GM23338 (cell line): ENCODE measurements around the gene ALPL. TPM values are rescaled to one million over a fixed set of nuclear protein-coding genes. Genes with fewer than 3 reads are reported as not detected.

Source experiments
- ATAC-seq: fragments of 200-7000 bp; cut with Tn5 transposase; 3 replicates; pipeline ENCODE4 v1.9.1; 2020
- DNase-seq: peaks from one replicate; pipeline ENCODE4 v3.0.0-alpha.2; 2015; ENCODE audit warnings: low spot score
- H2AFZ ChIP-seq: fragments of 200-600 bp; sonication (generic); 2 replicates; pipeline ENCODE4 v1.8.0; 2016; ENCODE audit warnings: antibody characterized with exemption, mild to moderate bottlenecking, moderate library complexity
- H3F3A ChIP-seq: fragments of 200-600 bp; sonication (generic); replicated peaks from 2 replicates; pipeline ENCODE4 v1.8.0; 2017; ENCODE audit warnings: antibody characterized with exemption, mixed run types, low read depth
- H3K27ac ChIP-seq: fragments of 200-600 bp; sonication (generic); 2 replicates; pipeline ENCODE4 v1.6.1; 2016; ENCODE audit warnings: low read depth
- H3K27me3 ChIP-seq: fragments of 200-600 bp; sonication (generic); 2 replicates; pipeline ENCODE4 v1.8.0; 2016; ENCODE audit warnings: mild to moderate bottlenecking, mixed run types, moderate library complexity; ENCODE audit not compliant: insufficient read depth
- H3K36me3 ChIP-seq: fragments of 200-600 bp; sonication (generic); 2 replicates; pipeline ENCODE4 v1.8.0; 2016; ENCODE audit warnings: mild to moderate bottlenecking; ENCODE audit not compliant: insufficient read depth
- H3K4me1 ChIP-seq: fragments of 200-600 bp; sonication (generic); 2 replicates; pipeline ENCODE4 v1.8.0; 2016; ENCODE audit warnings: mild to moderate bottlenecking, moderate library complexity; ENCODE audit not compliant: insufficient read depth
- H3K4me2 ChIP-seq: fragments of 200-600 bp; sonication (generic); 2 replicates; pipeline ENCODE4 v1.7.1; 2017; ENCODE audit warnings: mixed run types
- H3K4me3 ChIP-seq: fragments of 200-600 bp; sonication (generic); 2 replicates; pipeline ENCODE4 v1.6.1; 2016; ENCODE audit warnings: mixed run types
- H3K79me2 ChIP-seq: fragments of 200-600 bp; sonication (generic); replicated peaks from 2 replicates; pipeline ENCODE4 v1.8.0; 2017; ENCODE audit warnings: mild to moderate bottlenecking; ENCODE audit not compliant: insufficient read depth
- H3K9me2 ChIP-seq: fragments of 200-600 bp; sonication (generic); 2 replicates; pipeline ENCODE4 v1.8.0; 2017; ENCODE audit not compliant: insufficient read depth
- H4K20me1 ChIP-seq: fragments of 200-600 bp; sonication (generic); replicated peaks from 2 replicates; pipeline ENCODE4 v1.8.0; 2017; ENCODE audit warnings: mild to moderate bottlenecking; ENCODE audit not compliant: insufficient read depth
- H3K27ac Mint-ChIP-seq: 2 replicates; pipeline ENCODE4 v1.8.0; 2020; ENCODE audit warnings: inconsistent platforms, mild to moderate bottlenecking, moderate library complexity, mixed read lengths
- H3K27me3 Mint-ChIP-seq: 3 replicates; pipeline ENCODE4 v1.8.0; 2022; ENCODE audit warnings: low read depth, mild to moderate bottlenecking, moderate library complexity, mixed read lengths, inconsistent platforms; ENCODE audit not compliant: insufficient read depth, poor library complexity
- H3K36me3 Mint-ChIP-seq: 3 replicates; pipeline ENCODE4 v1.8.0; 2021; ENCODE audit warnings: low read depth, mild to moderate bottlenecking, inconsistent platforms, moderate library complexity, mixed read lengths
- H3K4me1 Mint-ChIP-seq: 3 replicates; pipeline ENCODE4 v1.8.0; 2020; ENCODE audit warnings: mild to moderate bottlenecking, inconsistent platforms, mixed read lengths
- H3K4me3 Mint-ChIP-seq: 3 replicates; pipeline ENCODE4 v1.8.0; 2021; ENCODE audit warnings: moderate library complexity, mild to moderate bottlenecking, inconsistent platforms, mixed read lengths
- H3K9me3 Mint-ChIP-seq: 3 replicates; pipeline ENCODE4 v1.8.0; 2020; ENCODE audit warnings: moderate library complexity, mild to moderate bottlenecking, inconsistent platforms, mixed read lengths
- CREB1 ChIP-seq: fragments of 250-450 bp; sonication (Bioruptor Pico); IDR thresholded peaks from 2 replicates; pipeline ENCODE4 v1.5.0; 2020; ENCODE audit warnings: low read depth, mild to moderate bottlenecking, moderate library complexity
- CTCF ChIP-seq, 2 experiments: fragments of 200-600 bp in 1 of 2; sonication (generic) in 1 of 2; conservative IDR thresholded peaks; 2 replicates each; pipeline versions ENCODE4 v1.5.1 to v1.6.1; 2016 to 2017; ENCODE audit warnings: antibody characterized with exemption in 2 of 2, low read depth in 2 of 2, mild to moderate bottlenecking in 2 of 2, moderate library complexity in 1 of 2
- ETS1 ChIP-seq: IDR thresholded peaks from 2 replicates; pipeline ENCODE4 v1.6.1; 2016; ENCODE audit warnings: antibody characterized with exemption
- EZH2 ChIP-seq: fragments of 200-600 bp; sonication (generic); IDR thresholded peaks from one replicate; pipeline ENCODE4 v1.8.0; 2017; ENCODE audit warnings: antibody characterized with exemption, mild to moderate bottlenecking, low read depth; ENCODE audit not compliant: unreplicated experiment
- EZH2phosphoT487 ChIP-seq: fragments of 200-600 bp; sonication (generic); IDR thresholded peaks from one replicate; pipeline ENCODE4 v1.8.1; 2018; ENCODE audit warnings: antibody characterized with exemption; ENCODE audit not compliant: unreplicated experiment
- JUNB ChIP-seq: IDR thresholded peaks from one replicate; pipeline ENCODE4 v1.6.1; 2016; ENCODE audit warnings: antibody characterized with exemption; ENCODE audit not compliant: unreplicated experiment
- NANOG ChIP-seq: IDR thresholded peaks from 2 replicates; pipeline ENCODE4 v1.6.1; 2016; ENCODE audit warnings: antibody characterized with exemption, borderline replicate concordance
- POLR2AphosphoS5 ChIP-seq: IDR thresholded peaks from 2 replicates; pipeline ENCODE4 v1.6.1; 2016; ENCODE audit warnings: antibody characterized with exemption, low read depth
- REST ChIP-seq: IDR thresholded peaks from one replicate; pipeline ENCODE4 v1.6.1; 2018; ENCODE audit warnings: antibody characterized with exemption; ENCODE audit not compliant: unreplicated experiment
- STAT1 ChIP-seq: IDR thresholded peaks from one replicate; pipeline ENCODE4 v1.6.1; 2016; ENCODE audit warnings: antibody characterized with exemption; ENCODE audit not compliant: unreplicated experiment
- ZNF114 ChIP-seq: fragments of 250-450 bp; sonication (Bioruptor Pico); IDR thresholded peaks from 2 replicates; pipeline ENCODE4 v1.5.0; 2020; ENCODE audit warnings: mild to moderate bottlenecking, moderate library complexity
- ZNF331 ChIP-seq: fragments of 250-450 bp; sonication (Bioruptor Pico); IDR thresholded peaks from 2 replicates; pipeline ENCODE4 v1.5.0; 2020; ENCODE audit warnings: low read depth, mild to moderate bottlenecking, moderate library complexity
- polyA plus RNA-seq: library from polyadenylated mRNA; unstranded; fragments of >200 nt; fragmentation: Nextera tagmentation; extraction: Ambion mirVana; gene quantifications from 2 replicates; pipeline ENCODE4 v1.2.1, GENCODE V29; 2016
- total RNA-seq: library from RNA; depleted of rRNA; stranded (reverse); fragments of >200 nt; shearing (Covaris generic); gene quantifications from 2 replicates; pipeline ENCODE4 v1.2.3, GENCODE V29; 2014
- TF ChIP-seq, protein P1 (sequence below): fragments of 250-450 bp; sonication (Bioruptor Pico); IDR thresholded peaks from 2 replicates; pipeline ENCODE4 v1.5.0; 2020; ENCODE audit warnings: mild to moderate bottlenecking, moderate library complexity

The ALPL gene
- total and polyA plus RNA-seq, 2 experiments from 2014 or later: 116 to 187 TPM

GRCh38 chr1:21564521-21565095 is 55.4 kb downstream of the ALPL start:
- Histone ChIP-seq H3K4me2 (no peak overlapping the region), H4K20me1 (no peaks in the 10 kb centered on the region), H3K4me3 (no peak overlapping the region), H3K79me2 (no peaks in the 10 kb centered on the region), H2AFZ (no peak overlapping the region), H3K9me2 (no peaks in the 10 kb centered on the region), H3K27me3 (no peaks in the 10 kb centered on the region), H3K4me1 (no peaks in the 10 kb centered on the region), H3F3A (no peaks in the 10 kb centered on the region), H3K27ac (no peak overlapping the region), H3K36me3 (no peaks in the 10 kb centered on the region)
- TF ChIP-seq EZH2phosphoT487: no peak
- no peak for TF ChIP-seq CREB1 (CRISPR knock-in tag)
- TF ChIP-seq CTCF (conservative IDR thresholded peaks at IDR 0.05; ENCODE audit: low read depth in 2 of 2): no peak
- TF ChIP-seq ETS1: no peak
- TF ChIP-seq REST: no peak
- TF ChIP-seq POLR2AphosphoS5: no peak
- no peak for TF ChIP-seq NANOG
- TF ChIP-seq, protein P1, sequence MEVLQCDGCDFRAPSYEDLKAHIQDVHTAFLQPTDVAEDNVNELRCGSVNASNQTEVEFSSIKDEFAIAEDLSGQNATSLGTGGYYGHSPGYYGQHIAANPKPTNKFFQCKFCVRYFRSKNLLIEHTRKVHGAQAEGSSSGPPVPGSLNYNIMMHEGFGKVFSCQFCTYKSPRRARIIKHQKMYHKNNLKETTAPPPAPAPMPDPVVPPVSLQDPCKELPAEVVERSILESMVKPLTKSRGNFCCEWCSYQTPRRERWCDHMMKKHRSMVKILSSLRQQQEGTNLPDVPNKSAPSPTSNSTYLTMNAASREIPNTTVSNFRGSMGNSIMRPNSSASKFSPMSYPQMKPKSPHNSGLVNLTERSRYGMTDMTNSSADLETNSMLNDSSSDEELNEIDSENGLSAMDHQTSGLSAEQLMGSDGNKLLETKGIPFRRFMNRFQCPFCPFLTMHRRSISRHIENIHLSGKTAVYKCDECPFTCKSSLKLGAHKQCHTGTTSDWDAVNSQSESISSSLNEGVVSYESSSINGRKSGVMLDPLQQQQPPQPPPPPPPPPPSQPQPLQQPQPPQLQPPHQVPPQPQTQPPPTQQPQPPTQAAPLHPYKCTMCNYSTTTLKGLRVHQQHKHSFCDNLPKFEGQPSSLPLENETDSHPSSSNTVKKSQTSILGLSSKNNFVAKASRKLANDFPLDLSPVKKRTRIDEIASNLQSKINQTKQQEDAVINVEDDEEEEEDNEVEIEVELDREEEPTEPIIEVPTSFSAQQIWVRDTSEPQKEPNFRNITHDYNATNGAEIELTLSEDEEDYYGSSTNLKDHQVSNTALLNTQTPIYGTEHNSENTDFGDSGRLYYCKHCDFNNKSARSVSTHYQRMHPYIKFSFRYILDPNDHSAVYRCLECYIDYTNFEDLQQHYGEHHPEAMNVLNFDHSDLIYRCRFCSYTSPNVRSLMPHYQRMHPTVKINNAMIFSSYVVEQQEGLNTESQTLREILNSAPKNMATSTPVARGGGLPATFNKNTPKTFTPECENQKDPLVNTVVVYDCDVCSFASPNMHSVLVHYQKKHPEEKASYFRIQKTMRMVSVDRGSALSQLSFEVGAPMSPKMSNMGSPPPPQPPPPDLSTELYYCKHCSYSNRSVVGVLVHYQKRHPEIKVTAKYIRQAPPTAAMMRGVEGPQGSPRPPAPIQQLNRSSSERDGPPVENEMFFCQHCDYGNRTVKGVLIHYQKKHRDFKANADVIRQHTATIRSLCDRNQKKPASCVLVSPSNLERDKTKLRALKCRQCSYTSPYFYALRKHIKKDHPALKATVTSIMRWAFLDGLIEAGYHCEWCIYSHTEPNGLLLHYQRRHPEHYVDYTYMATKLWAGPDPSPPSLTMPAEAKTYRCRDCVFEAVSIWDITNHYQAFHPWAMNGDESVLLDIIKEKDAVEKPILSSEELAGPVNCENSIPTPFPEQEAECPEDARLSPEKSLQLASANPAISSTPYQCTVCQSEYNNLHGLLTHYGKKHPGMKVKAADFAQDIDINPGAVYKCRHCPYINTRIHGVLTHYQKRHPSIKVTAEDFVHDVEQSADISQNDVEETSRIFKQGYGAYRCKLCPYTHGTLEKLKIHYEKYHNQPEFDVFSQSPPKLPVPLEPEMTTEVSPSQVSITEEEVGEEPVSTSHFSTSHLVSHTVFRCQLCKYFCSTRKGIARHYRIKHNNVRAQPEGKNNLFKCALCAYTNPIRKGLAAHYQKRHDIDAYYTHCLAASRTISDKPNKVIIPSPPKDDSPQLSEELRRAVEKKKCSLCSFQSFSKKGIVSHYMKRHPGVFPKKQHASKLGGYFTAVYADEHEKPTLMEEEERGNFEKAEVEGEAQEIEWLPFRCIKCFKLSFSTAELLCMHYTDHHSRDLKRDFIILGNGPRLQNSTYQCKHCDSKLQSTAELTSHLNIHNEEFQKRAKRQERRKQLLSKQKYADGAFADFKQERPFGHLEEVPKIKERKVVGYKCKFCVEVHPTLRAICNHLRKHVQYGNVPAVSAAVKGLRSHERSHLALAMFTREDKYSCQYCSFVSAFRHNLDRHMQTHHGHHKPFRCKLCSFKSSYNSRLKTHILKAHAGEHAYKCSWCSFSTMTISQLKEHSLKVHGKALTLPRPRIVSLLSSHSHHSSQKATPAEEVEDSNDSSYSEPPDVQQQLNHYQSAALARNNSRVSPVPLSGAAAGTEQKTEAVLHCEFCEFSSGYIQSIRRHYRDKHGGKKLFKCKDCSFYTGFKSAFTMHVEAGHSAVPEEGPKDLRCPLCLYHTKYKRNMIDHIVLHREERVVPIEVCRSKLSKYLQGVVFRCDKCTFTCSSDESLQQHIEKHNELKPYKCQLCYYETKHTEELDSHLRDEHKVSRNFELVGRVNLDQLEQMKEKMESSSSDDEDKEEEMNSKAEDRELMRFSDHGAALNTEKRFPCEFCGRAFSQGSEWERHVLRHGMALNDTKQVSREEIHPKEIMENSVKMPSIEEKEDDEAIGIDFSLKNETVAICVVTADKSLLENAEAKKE (CRISPR knock-in tag): no peak
- TF ChIP-seq JUNB: no peak
- no peak for TF ChIP-seq STAT1
- no peak for TF ChIP-seq ZNF114 (CRISPR knock-in tag)
- no peak for TF ChIP-seq EZH2
- no peak for TF ChIP-seq ZNF331 (CRISPR knock-in tag)
- ATAC-seq: no peak
- peaks cover 5% of the 10 kb centered on the region for H3K27me3 Mint-ChIP-seq
- no peaks in the 10 kb centered on the region; the same call in 1 of the 3 replicates for H3K4me1 Mint-ChIP-seq
- no peaks in the 10 kb centered on the region; the same call in 2 of the 3 replicates for H3K9me3 Mint-ChIP-seq
- peaks cover 20% of the 10 kb centered on the region for H3K36me3 Mint-ChIP-seq
- DNase-seq: no peak
- 0 out of 2 replicates have a peak overlapping the region, but pooled peaks have one; percentile 31 for H3K27ac Mint-ChIP-seq
- no peak overlapping the region for H3K4me3 Mint-ChIP-seq
